ENCODE results near the gene MOB1A. TPM values are rescaled to one million over a fixed set of nuclear protein-coding genes. Genes with fewer than 3 reads are reported as not detected.

Gene MOB1A
- polyA plus RNA-seq (53.6 to 92.4 TPM (median 59.2 TPM) in 3 replicates), polyA minus RNA-seq (22.5 to 141 TPM (median 61.8 TPM) in 3 replicates)
- 118 TPM for polyA plus RNA-seq (2011; ENCODE audit: low read depth)
- polyA plus RNA-seq (2011; cell fraction: cytosol; rRNA removed), result 38.5 and 95.8 TPM in 2 replicates
- 36.0 and 41.8 TPM in 2 replicates for polyA plus RNA-seq (2011; cell fraction: nucleus; rRNA removed)
- polyA plus RNA-seq (2012; ENCODE audit: low replicate concordance), result 47.0 and 53.2 TPM in 2 replicates
- 49.3 TPM for polyA minus RNA-seq (2011; cell fraction: cytosol; rRNA and poly(A)+ RNA removed)
- polyA minus RNA-seq (2011; cell fraction: nucleus; rRNA and poly(A)+ RNA removed), result 18.6 and 32.9 TPM in 2 replicates

GRCh38 chr2:74178211-74179062 is at the start of gene MOB1A:
MOB1A (minus strand) TSS chr2:74178879; CDS start chr2:74178674, 205 bp downstream.
- peak; percentile 69 for FAIRE-seq

DNA sequence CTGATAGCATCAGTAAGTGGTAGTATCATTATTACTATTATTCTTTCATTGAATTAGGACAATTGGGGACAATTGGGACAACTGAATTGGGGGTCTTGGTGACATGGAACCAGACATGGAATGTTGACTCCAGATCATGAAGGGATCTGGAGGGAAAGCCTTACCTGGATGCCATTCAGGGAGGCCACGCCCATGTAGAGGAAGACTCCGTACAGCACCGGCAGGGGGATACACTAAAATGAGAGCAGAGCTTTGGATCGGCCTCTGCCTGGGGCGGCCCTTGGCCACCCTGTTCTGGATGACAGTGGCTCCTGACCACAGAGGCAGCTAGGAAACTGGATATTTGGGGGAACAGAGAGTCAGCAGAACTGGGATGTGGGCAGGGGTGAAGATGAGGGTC is 49.0 kb upstream of the MOB1A start:
- no peaks in the 10 kb centered on the region for H3K36me3 ChIP-seq (ENCODE audit: control insufficient read depth in 2 of 2, extremely low read depth in 1 of 2, insufficient read depth in 2 of 2, low read length in 2 of 2)
- no peak overlapping the region for H2AFZ ChIP-seq (ENCODE audit: control insufficient read depth, low read length)
- no peaks in the 10 kb centered on the region for H3K9me1 ChIP-seq (ENCODE audit: control insufficient read depth, extremely low read depth, insufficient read depth, low read length)
- no peak overlapping the region for H3K9ac ChIP-seq (ENCODE audit: control insufficient read depth, extremely low read depth, insufficient read depth, low read length)
- DNase-seq (ENCODE audit: low read depth, low spot score) (no peak), FAIRE-seq (no peak)
- peaks cover 18% of the 10 kb centered on the region for H3K4me1 ChIP-seq (ENCODE audit: control insufficient read depth, extremely low read depth, insufficient read depth, low read length)
- TF ChIP-seq CTCF (optimal IDR thresholded peaks at IDR 0.05 in 1 of 3, IDR thresholded peaks at IDR 0.05 in 1 of 3, conservative IDR thresholded peaks at IDR 0.05 in 1 of 3; ENCODE audit: extremely low read depth in 1 of 3, insufficient read depth in 2 of 3, low read length in 3 of 3), result no peak
- no peak for TF ChIP-seq EZH2 (IDR thresholded peaks at IDR 0.05; ENCODE audit: low read length)
- no peak overlapping the region for H3K4me3 ChIP-seq (ENCODE audit: control insufficient read depth in 2 of 3, extremely low read depth in 1 of 3, insufficient read depth in 2 of 3, low read depth in 1 of 3, low read length in 3 of 3)
- H3K4me2 ChIP-seq (ENCODE audit: control insufficient read depth, extremely low read depth, insufficient read depth, low read depth, low read length), result no peak overlapping the region
- H3K27ac ChIP-seq (ENCODE audit: control insufficient read depth, insufficient read depth, low read length), result no peak overlapping the region
- H4K20me1 ChIP-seq (ENCODE audit: control insufficient read depth, extremely low read depth, insufficient read depth, low read length), result peaks cover 3% of the 10 kb centered on the region
- H3K79me2 ChIP-seq (ENCODE audit: control insufficient read depth, insufficient read depth, low read length), result no peaks in the 10 kb centered on the region
- no peaks in the 10 kb centered on the region for H3K9me3 ChIP-seq (ENCODE audit: control insufficient read depth, low read depth, low read length)
- H3K27me3 ChIP-seq (ENCODE audit: control insufficient read depth, extremely low read depth, insufficient read depth, low read length), result peaks cover 7% of the 10 kb centered on the region
- dilution Hi-C loops (cut with MboI; ENCODE audit: extremely low pct_ligation_motif_present, low sequenced_read_pairs), result no loop called here

More at GRCh38 chr2:74178211-74179062, at the start of gene MOB1A:
- peak; percentile 83 for DNase-seq (ENCODE audit: low read depth, low spot score)
- dilution Hi-C loops (cut with MboI; ENCODE audit: extremely low pct_ligation_motif_present, low sequenced_read_pairs), result no loop called here
- H3K27ac ChIP-seq (ENCODE audit: control insufficient read depth, insufficient read depth, low read length), result peak within 1 kb of the TSS; percentile 82
- H4K20me1 ChIP-seq (ENCODE audit: control insufficient read depth, extremely low read depth, insufficient read depth, low read length), result peaks cover 9% of the 10 kb centered on the region
- H3K27me3 ChIP-seq (ENCODE audit: control insufficient read depth, extremely low read depth, insufficient read depth, low read length), result no peaks in the 10 kb centered on the region
- no peaks in the 10 kb centered on the region for H3K9me3 ChIP-seq (ENCODE audit: control insufficient read depth, low read depth, low read length)
- peaks cover 10% of the 10 kb centered on the region for H3K4me1 ChIP-seq (ENCODE audit: control insufficient read depth, extremely low read depth, insufficient read depth, low read length)
- no peaks in the 10 kb centered on the region for H3K9me1 ChIP-seq (ENCODE audit: control insufficient read depth, extremely low read depth, insufficient read depth, low read length)
- H3K36me3 ChIP-seq (ENCODE audit: control insufficient read depth in 2 of 2, extremely low read depth in 1 of 2, insufficient read depth in 2 of 2, low read length in 2 of 2), result no peaks in the 10 kb centered on the region
- peak within 1 kb of the TSS; percentile 77 for H2AFZ ChIP-seq (ENCODE audit: control insufficient read depth, low read length)
- peak within 1 kb of the TSS; percentile 92 for H3K4me2 ChIP-seq (ENCODE audit: control insufficient read depth, extremely low read depth, insufficient read depth, low read depth, low read length)
- peak within 1 kb of the TSS; percentile 92 for H3K9ac ChIP-seq (ENCODE audit: control insufficient read depth, extremely low read depth, insufficient read depth, low read length)
- TF ChIP-seq EZH2 (IDR thresholded peaks at IDR 0.05; ENCODE audit: low read length), result no peak
- no peak for TF ChIP-seq CTCF (optimal IDR thresholded peaks at IDR 0.05 in 1 of 3, IDR thresholded peaks at IDR 0.05 in 1 of 3, conservative IDR thresholded peaks at IDR 0.05 in 1 of 3; ENCODE audit: extremely low read depth in 1 of 3, insufficient read depth in 2 of 3, low read length in 3 of 3)
- peak within 1 kb of the TSS; percentile 92 to 99 (median 95) for H3K4me3 ChIP-seq (ENCODE audit: control insufficient read depth in 2 of 3, extremely low read depth in 1 of 3, insufficient read depth in 2 of 3, low read depth in 1 of 3, low read length in 3 of 3)
- peaks cover 50% of the 10 kb centered on the region for H3K79me2 ChIP-seq (ENCODE audit: control insufficient read depth, insufficient read depth, low read length)

All from keratinocyte (primary cell).